B cell (primary cell): ENCODE data around the gene PAMR1.

Source experiments
- CTCF ChIP-seq: fragments of 200-600 bp; IDR thresholded peaks from one replicate; pipeline ENCODE4 v1.8.0; 2022; ENCODE audit warnings: antibody characterized with exemption, mild to moderate bottlenecking
- EZH2 ChIP-seq: IDR thresholded peaks from 2 replicates; pipeline ENCODE4 v1.6.1; 2012; ENCODE audit warnings: borderline replicate concordance, low read depth, mild to moderate bottlenecking, moderate library complexity, low read length; ENCODE audit not compliant: insufficient read depth, poor library complexity, severe bottlenecking

GRCh38 chr11:35558513-35558912, 33.1 kb upstream of the PAMR1 start:
- no peak for TF ChIP-seq CTCF
- TF ChIP-seq EZH2: no peak
